GM19193 (cell line): Measurements from ENCODE around the gene PEG3.

Experiments
- POLR2A ChIP-seq: IDR thresholded peaks from 4 replicates; pipeline ENCODE4 v1.6.1; 2011; ENCODE audit not compliant: insufficient read depth, insufficient read length; ENCODE audit errors: extremely low read depth

The PEG3 gene

GRCh38 chr19:56840451-56841192 lies at the start of gene PEG3, which contains the start of gene ZIM2:
PEG3 (minus strand) TSS chr19:56840726; CDS start chr19:56824655, 16,071 bp downstream.
ZIM2 (minus strand) TSS chr19:56840726; CDS start chr19:56824277, 16,449 bp downstream.
- TF ChIP-seq POLR2A, result no peak

- TF ChIP-seq POLR2A, result no peak
Measured at GRCh38 chr19:56885173-56885985, 44.9 kb upstream of the PEG3 start.

DNA sequence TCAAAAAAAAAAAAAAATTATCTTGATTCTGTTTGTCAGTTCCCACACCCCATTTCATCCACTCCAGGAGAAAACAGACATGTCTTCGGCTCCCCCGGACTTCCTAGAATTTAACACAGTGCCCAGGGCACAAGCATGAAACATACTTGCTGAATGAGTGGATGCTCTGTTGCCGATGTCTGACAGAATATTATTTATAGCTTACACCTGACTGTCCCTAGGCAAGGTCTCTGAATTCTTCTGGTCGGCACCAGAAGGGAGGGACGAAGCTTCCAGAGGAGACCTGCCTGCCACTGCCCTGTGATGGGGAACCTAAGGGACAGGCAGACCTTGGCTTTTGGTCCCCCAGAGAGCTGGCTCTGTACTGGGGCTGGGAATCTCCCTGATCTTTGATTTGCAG lies 43.9 kb upstream of the PEG3 start:
- TF ChIP-seq POLR2A, result no peak

GRCh38 chr19:56880592-56881190 lies 40.2 kb upstream of the PEG3 start:
- no peak for TF ChIP-seq POLR2A

GRCh38 chr19:56877069-56877715 lies 36.7 kb upstream of the PEG3 start:
- no peak for TF ChIP-seq POLR2A

- no peak for TF ChIP-seq POLR2A
Measured at GRCh38 chr19:56875717-56876116, 35.2 kb upstream of the PEG3 start.

DNA sequence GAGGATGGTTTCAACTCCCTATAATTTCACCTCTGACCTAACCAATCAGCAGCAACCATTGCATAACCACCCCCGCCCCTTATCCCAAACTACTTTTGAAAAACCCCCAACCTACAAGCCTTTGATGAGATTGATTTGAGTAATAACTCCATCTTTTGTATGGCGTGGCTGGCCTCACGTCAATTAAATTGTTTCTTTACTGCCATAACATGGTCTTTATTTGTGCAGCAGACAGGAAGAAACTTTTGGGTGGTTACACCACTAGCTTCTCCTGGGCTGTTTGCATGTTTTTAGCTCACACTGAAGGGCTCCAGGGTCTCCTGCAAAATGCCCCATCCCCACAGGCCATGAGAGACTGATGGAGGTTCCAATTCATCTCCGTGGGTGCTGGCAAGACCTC lies 34.0 kb upstream of the PEG3 start:
- TF ChIP-seq POLR2A, result no peak

DNA sequence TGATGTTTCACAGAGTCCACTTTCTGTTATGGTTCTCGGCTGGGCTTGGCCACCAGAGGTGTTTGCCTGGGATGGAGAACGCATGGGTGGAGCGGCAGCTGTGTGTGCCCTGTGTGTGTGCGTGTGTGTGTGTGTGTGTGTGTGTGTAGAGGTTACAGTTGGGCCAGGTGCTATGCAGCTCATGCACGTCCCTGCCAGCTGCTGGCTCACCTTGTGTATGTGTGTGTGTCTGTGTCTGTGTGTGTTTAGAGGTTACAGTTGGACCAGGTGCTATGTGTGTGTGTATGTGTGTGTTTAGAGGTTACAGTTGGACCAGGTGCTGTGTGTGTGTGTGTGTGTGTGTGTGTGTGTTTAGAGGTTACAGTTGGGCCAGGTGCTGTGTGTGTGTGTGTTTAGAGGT lies 33.0 kb upstream of the PEG3 start:
- no peak for TF ChIP-seq POLR2A

DNA sequence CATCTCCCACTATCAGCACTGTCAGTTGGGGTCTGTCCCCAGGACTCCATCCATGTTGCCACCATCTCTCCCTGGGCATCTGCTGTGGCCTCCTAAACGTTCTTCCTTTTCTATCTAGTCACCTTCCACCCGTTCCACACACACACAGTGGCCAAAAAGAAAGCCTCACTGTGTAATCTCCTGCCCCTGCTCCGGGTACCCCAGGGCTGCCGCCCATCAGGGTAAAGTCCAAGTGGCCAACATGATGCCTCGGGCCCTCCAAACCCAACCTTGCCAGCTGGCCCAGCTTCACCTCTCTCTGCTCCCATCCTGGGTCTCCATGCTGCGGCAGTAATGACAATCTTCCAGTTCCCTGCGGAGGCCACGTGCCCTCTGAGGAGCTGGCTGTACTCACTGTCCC lies 29.4 kb upstream of the PEG3 start:
- TF ChIP-seq POLR2A, result no peak

DNA sequence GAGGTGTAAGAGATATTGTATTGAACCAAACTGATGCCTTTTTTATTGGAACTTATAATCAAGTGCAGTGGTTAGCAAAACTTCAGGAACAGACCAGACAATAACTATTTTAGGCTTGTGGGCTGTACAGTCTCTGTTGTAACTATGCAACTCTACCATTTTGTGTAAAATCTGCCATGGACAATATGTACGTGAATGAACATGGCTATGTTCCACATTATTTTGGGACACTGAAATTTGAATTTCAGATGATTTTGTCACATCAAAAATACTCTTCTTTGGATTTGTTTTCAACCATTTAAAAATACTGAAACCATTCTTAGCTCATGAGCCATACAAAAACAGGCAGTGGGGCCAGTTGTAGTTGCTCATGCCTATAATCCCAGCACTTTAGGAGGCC lies 27.9 kb upstream of the PEG3 start:
- no peak for TF ChIP-seq POLR2A

DNA sequence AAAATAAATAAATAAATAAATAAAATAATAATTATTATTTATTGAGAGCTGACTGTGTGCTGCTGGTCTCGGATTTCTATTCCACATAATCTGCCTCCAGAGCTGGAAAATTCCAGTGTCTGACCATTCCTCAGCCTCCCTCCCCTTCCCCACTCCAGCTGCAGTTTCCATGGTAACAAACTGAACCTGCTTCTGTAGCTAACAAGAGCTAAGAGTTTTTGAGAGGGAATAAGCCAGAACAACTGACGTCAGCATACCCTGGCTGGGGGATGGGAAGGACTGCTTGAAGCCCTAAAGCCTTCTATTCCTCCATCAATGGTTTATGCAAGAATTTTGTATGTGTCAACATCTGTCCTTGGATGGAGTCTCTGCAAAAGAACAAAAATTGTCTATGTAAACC lies 26.0 kb upstream of the PEG3 start:
- TF ChIP-seq POLR2A, result no peak

DNA sequence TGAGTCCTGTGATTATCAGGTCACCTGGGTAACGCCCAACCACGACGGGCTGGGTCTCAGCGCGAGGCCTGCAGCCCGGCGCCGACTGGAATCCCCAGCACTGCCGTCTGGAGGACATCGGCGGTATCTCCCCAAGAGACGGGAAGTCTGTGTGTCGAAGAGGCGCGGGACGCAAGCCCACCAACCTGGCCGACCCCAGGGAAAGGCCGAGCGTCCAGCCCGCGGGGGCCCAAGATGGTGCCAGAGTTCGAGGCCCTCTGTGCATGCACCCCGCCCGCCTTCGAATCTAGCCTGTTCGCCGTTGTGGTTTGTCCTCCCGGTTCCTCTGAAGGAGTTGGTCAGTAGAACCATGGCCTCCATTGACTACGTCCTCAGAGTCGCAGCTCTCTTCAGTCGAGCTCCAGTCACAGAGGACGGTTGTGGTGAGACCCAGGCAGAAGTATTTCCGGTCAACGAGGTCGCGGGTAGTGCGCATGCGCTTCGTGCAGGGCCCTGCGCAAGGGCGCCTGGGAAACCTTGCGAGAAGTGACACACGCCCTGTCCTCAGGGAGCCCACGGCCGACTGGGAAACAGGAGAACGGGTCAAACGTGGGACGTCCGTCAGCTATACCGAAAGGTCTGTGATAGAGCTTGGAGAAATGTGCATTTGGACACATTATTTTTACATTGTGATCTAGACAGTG lies 24.1 kb upstream of the PEG3 start:
- no peak for TF ChIP-seq POLR2A

- TF ChIP-seq POLR2A, result no peak
Measured at GRCh38 chr19:56862741-56863140, 22.2 kb upstream of the PEG3 start.

DNA sequence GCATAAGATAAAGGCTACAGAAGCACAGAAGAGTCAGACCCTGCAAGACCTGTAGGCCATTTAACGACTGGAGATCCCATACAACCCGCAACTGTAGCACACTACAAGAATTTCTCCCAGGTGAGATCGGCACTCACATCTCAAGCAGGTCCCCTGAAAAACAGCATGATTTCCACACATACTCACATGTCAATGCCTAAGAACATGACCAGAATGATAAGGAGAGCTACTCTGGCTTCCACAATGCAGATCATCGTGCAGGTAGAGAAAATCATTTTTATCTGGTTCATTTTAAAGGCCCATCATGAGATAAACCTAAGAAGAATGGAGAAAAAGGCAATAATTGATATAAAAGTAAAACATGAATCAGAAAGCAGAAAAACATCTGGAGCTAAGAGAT lies 17.5 kb upstream of the PEG3 start:
- no peak for TF ChIP-seq POLR2A

DNA sequence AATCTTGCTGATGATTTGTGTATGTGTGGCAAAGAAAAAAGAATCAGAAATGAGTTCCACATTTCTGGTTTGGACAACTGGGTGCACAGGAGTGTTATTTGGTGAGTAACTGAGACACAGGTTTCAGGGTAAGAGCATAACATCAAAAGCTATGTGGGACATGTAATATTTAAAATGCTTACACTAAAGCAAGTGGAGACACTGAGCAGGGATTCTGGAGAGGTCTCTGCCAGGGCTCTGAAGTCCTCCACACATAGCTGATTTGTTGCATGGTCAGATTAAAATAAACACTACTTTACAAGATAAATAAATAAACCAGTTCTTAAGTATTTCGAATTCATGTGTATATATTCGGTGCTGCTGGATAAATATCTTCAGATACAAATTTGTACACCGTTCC lies 16.3 kb upstream of the PEG3 start:
- no peak for TF ChIP-seq POLR2A

GRCh38 chr19:56848166-56848565 lies 7.6 kb upstream of the PEG3 start:
- no peak for TF ChIP-seq POLR2A

DNA sequence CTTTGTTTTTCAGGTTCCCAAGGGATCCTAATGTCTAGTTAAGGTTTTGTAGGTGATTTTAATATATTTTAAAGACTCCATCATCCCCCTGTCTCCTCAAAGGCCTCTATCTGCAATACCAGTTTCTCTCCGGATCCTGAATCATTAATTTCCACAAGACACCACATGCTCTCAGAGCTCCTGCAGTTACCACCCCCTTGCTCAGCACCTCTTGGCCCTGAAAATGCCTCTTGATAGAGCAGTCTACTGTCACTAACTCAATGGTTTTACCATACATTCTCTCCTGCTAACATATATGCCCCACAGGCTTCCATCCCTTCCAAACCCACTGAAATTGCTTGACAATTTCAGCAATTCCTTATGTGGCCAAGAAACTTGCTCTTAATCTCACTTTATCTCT lies 1.9 kb upstream of the PEG3 start:
- no peak for TF ChIP-seq POLR2A
